Fibroblast of villous mesenchyme (primary cell): ENCODE data around the gene LILRB3. TPM values are rescaled to one million over a fixed set of nuclear protein-coding genes. Genes with fewer than 3 reads are reported as not detected.
"Not testable (repeated sequence)": the region's sequence is repeated elsewhere in the genome, so short reads cannot be mapped to it uniquely, and the experiment has no call there.

ENCODE experiments used
- DNase-seq: peaks from one replicate; pipeline ENCODE4 v3.0.0-alpha.2; 2010; ENCODE audit warnings: low read depth
- H3K4me3 ChIP-seq: 2 replicates; pipeline ENCODE4 v1.5.1; 2011; ENCODE audit warnings: low read depth, mild to moderate bottlenecking, low read length
- total RNA-seq: library from RNA; depleted of rRNA; stranded (reverse); fragments of >200 nt; gene quantifications from 2 replicates; pipeline ENCODE4 v1.2.3, GENCODE V29; 2012
- TF ChIP-seq, protein P1 (sequence below): IDR thresholded peaks from 2 replicates; pipeline ENCODE4 v1.5.1; 2012; ENCODE audit warnings: low read depth, mild to moderate bottlenecking, low read length; ENCODE audit not compliant: insufficient read depth

Gene LILRB3
- total RNA-seq, 1 donor, result not detected

- no peak for DNase-seq
- TF ChIP-seq, protein P1, sequence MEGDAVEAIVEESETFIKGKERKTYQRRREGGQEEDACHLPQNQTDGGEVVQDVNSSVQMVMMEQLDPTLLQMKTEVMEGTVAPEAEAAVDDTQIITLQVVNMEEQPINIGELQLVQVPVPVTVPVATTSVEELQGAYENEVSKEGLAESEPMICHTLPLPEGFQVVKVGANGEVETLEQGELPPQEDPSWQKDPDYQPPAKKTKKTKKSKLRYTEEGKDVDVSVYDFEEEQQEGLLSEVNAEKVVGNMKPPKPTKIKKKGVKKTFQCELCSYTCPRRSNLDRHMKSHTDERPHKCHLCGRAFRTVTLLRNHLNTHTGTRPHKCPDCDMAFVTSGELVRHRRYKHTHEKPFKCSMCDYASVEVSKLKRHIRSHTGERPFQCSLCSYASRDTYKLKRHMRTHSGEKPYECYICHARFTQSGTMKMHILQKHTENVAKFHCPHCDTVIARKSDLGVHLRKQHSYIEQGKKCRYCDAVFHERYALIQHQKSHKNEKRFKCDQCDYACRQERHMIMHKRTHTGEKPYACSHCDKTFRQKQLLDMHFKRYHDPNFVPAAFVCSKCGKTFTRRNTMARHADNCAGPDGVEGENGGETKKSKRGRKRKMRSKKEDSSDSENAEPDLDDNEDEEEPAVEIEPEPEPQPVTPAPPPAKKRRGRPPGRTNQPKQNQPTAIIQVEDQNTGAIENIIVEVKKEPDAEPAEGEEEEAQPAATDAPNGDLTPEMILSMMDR, result no peak
- H3K4me3 ChIP-seq, result peak overlapping the region; percentile 16
Measured at GRCh38 chr19:54208784-54209057, 14.1 kb downstream of the LILRB3 start.

DNA sequence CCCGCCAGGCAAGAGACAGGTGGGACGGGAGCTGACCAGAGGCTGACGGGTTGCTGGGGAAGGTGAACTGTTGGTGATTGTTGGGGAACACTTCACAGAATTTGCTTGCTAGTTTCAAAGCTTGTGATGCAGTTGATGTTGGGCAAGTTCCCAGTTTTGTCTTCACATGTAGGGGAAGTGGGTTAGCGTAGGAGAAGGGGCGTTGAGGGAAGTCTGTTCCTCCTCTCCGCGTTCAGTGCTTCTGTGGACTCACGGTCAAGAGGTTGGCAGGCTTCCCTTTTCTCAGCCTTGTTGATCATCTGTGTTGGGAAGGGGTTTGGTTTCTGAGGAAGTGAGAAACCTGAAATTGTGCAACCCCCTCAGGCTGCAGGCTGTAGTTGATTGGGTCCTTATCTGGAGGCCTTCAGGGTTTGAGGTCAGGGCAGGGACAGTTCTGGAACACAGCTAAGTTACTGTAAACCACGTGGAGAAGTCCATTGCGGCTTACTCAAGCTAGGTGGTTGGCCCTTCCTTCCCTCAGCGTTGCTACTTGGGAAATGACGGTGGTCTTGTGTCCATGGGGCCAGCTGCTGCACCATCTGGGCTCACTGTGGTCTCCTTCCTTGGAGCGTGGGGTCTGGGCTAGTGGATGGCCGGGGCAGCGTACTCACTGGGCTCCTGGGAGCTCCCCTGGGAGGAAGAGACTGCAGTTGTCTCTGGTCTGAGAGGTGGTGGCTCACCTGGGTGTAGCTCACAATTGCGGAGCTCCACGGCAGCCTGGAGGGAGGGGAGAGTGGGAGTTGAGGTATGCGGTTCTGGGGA lies 14.6 kb downstream of the LILRB3 start:
- DNase-seq, result peak; percentile 100
- peak overlapping the region; percentile 16 for H3K4me3 ChIP-seq
- TF ChIP-seq, protein P1, result no peak

DNA sequence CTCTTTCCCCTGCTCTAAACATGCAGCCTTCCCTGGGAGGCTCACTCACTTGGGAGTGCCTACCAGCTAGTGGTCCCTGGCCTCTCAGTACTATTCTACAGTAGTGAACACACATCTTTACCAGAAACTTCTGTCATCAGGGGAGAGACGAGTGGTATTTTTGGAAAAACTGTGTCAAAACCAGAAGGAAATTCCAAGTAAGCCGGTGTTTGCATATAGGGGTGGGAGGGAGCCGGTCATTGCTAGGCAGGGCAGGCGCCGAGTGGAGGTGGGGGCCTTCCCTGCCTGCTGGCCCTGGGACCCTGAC lies 15.2 kb downstream of the LILRB3 start:
- TF ChIP-seq, protein P1, result no peak
- H3K4me3 ChIP-seq, result no peak overlapping the region
- no peak for DNase-seq

DNA sequence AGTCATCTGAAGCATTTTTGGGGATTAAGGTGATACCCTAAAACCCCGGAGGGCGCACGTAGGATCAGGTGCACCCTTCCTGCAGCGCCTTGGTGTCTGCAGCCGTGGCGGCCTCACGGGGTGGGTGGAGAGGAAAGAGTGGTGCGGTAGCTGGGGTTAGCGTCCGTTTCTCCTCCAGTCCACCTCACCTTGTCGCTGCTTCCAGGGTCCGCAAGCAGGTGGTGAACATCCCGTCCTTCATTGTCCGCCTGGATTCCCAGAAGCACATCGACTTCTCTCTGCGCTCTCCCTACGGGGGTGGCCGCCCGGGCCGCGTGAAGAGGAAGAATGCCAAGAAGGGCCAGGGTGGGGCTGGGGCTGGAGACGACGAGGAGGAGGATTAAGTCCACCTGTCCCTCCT lies 15.6 kb downstream of the LILRB3 start:
- not testable (repeated sequence) for DNase-seq, H3K4me3 ChIP-seq

- no peak overlapping the region for H3K4me3 ChIP-seq
- TF ChIP-seq, protein P1, result no peak
- DNase-seq, result no peak
Measured at GRCh38 chr19:54206831-54207177, 16.0 kb downstream of the LILRB3 start.

GRCh38 chr19:54206030-54206830 lies 16.6 kb downstream of the LILRB3 start:
- peak overlapping the region; percentile 9 for H3K4me3 ChIP-seq
- no peak for DNase-seq
- TF ChIP-seq, protein P1, result no peak

- peak overlapping the region; percentile 88 for H3K4me3 ChIP-seq
- DNase-seq, result no peak
- TF ChIP-seq, protein P1, result no peak
Measured at GRCh38 chr19:54204767-54205468, 17.9 kb downstream of the LILRB3 start.
